ENCODE data around the gene KDM1A.

GRCh38 chr1:23085696-23086095, 66.4 kb downstream of the KDM1A start:
- TF ChIP-seq POLR2A (IDR thresholded peaks at IDR 0.05; ENCODE audit: low read depth, low read length) (no peak), POLR2AphosphoS5 (IDR thresholded peaks at IDR 0.05; ENCODE audit: low read depth, low read length) (no peak), TAF1 (IDR thresholded peaks at IDR 0.05; ENCODE audit: low read depth, low read length) (no peak), SPI1 (IDR thresholded peaks at IDR 0.05; ENCODE audit: low read depth, low read length) (no peak), PAX5 (IDR thresholded peaks at IDR 0.05; ENCODE audit: insufficient read depth, low read length, severe bottlenecking) (no peak), POU2F2 (IDR thresholded peaks at IDR 0.05; ENCODE audit: low read depth, low read length) (no peak)

Data from GM12891 (cell line).